Measurements from ENCODE around the gene SIK3. TPM values are rescaled to one million over a fixed set of nuclear protein-coding genes. Genes with fewer than 3 reads are reported as not detected.
A peak's percentile ranks its signal among the peaks of the same experiment; 100 is the strongest.

The SIK3 gene
- total RNA-seq, 4 donors from 2014 or later, result 58.8 to 85.8 (median 59.8) TPM

GRCh38 chr11:116821050-116821918 is 276.9 kb downstream of the SIK3 start:
- Histone ChIP-seq H3K9me3 (no peaks in the 10 kb centered on the region), H3K4me1 (no peaks in the 10 kb centered on the region), H3K4me3 (peak overlapping the region in 2 of 4 donors; percentile 41 to 55), H3K36me3 (peaks cover 0 to 5% (median 0%) of the 10 kb centered on the region in 3 donors), H3K27ac (peak overlapping the region in 2 of 4 donors; percentile 78 to 83), H3K27me3 (no peaks in the 10 kb centered on the region)
- TF ChIP-seq CTCF (IDR thresholded peaks at IDR 0.05) (no peak), POLR2A (IDR thresholded peaks at IDR 0.05) (no peak)
- DNase-seq, result no peak

GRCh38 chr11:116819049-116819448 is 279.2 kb downstream of the SIK3 start:
- DNase-seq, result no peak
- H3K27ac ChIP-seq, result peak overlapping the region in 1 of 4 donors; percentile 83
- peak overlapping the region in 1 of 4 donors; percentile 55 for H3K4me3 ChIP-seq
- H3K36me3 ChIP-seq, result peaks cover 0 to 5% (median 0%) of the 10 kb centered on the region in 3 donors
- H3K9me3 ChIP-seq, result no peaks in the 10 kb centered on the region
- no peaks in the 10 kb centered on the region for H3K27me3 ChIP-seq
- TF ChIP-seq POLR2A (IDR thresholded peaks at IDR 0.05) (no peak), CTCF (IDR thresholded peaks at IDR 0.05) (no peak)
- no peaks in the 10 kb centered on the region for H3K4me1 ChIP-seq

- H3K9me3 ChIP-seq, result no peaks in the 10 kb centered on the region
- H3K4me1 ChIP-seq, result no peaks in the 10 kb centered on the region
- H3K4me3 ChIP-seq, result no peak overlapping the region
- no peaks in the 10 kb centered on the region for H3K36me3 ChIP-seq
- no peak for TF ChIP-seq POLR2A (IDR thresholded peaks at IDR 0.05)
- TF ChIP-seq CTCF (IDR thresholded peaks at IDR 0.05), result no peak
- no peak for DNase-seq
- H3K27me3 ChIP-seq, result no peaks in the 10 kb centered on the region
- peak overlapping the region in 2 of 4 donors; percentile 63 to 90 for H3K27ac ChIP-seq
Observed at GRCh38 chr11:116814502-116814901, 283.7 kb downstream of the SIK3 start.

GRCh38 chr11:116813781-116814471 is 284.3 kb downstream of the SIK3 start:
- Histone ChIP-seq H3K36me3 (no peaks in the 10 kb centered on the region), H3K9me3 (no peaks in the 10 kb centered on the region), H3K4me1 (no peaks in the 10 kb centered on the region), H3K27ac (peak overlapping the region in 2 of 4 donors; percentile 73 to 90), H3K27me3 (no peaks in the 10 kb centered on the region), H3K4me3 (no peak overlapping the region)
- peak in 2 of 3 donors; percentile 78 to 83 for DNase-seq
- peak; percentile 22 to 70 for TF ChIP-seq POLR2A (IDR thresholded peaks at IDR 0.05)
- TF ChIP-seq CTCF (IDR thresholded peaks at IDR 0.05), result peak in 2 of 6 experiments; percentile 14 to 22

GRCh38 chr11:116813170-116813569 is 285.1 kb downstream of the SIK3 start:
- TF ChIP-seq CTCF (IDR thresholded peaks at IDR 0.05) (no peak), POLR2A (IDR thresholded peaks at IDR 0.05) (no peak)
- peak overlapping the region in 3 of 4 donors; percentile 24 to 90 (median 73) for H3K27ac ChIP-seq
- H3K36me3 ChIP-seq, result no peaks in the 10 kb centered on the region
- no peaks in the 10 kb centered on the region for H3K4me1 ChIP-seq
- no peak for DNase-seq
- H3K4me3 ChIP-seq, result no peak overlapping the region
- H3K27me3 ChIP-seq, result no peaks in the 10 kb centered on the region
- H3K9me3 ChIP-seq, result no peaks in the 10 kb centered on the region
